ENCODE measurements around the gene SSH2. TPM values are rescaled to one million over a fixed set of nuclear protein-coding genes. Genes with fewer than 3 reads are reported as not detected.

SSH2 gene
- total and polyA plus RNA-seq, 7 experiments from 2014 or later = 33.9 to 109 (median 76.2) TPM

GRCh38 chr17:29622337-29623282 lies 307.4 kb downstream of the SSH2 start, which contains the start of gene CORO6:
CORO6 (minus strand) TSS chr17:29622912; CDS start chr17:29621421, 1,491 bp downstream.
- ATAC-seq (peak; percentile 76), DNase-seq (peak; percentile 49 to 78 (median 63))
- peaks cover 12 to 46% (median 35%) of the 10 kb centered on the region in 7 donors for H3K4me1 Mint-ChIP-seq
- intact Hi-C loops (cut with micrococcal nuclease) = no loop called here
- peak within 1 kb of the TSS; percentile 63 to 85 (median 78) for H3K4me3 Mint-ChIP-seq
- Histone ChIP-seq H3K4me3 (ENCODE audit: low read length) (peak within 1 kb of the TSS; percentile 68), H3K27me3 (ENCODE audit: control insufficient read depth in 2 of 2, insufficient read depth in 2 of 2, low read length in 2 of 2) (no peaks in the 10 kb centered on the region), H3K36me3 (ENCODE audit: control insufficient read depth in 2 of 3, insufficient read depth in 3 of 3, low read length in 3 of 3) (no peaks in the 10 kb centered on the region), H3K27ac (ENCODE audit: low read depth, low read length) (peak within 1 kb of the TSS; percentile 27), H3K9me3 (ENCODE audit: control insufficient read depth in 2 of 3, low read length in 3 of 3) (no peaks in the 10 kb centered on the region), H3K4me1 (ENCODE audit: control insufficient read depth in 2 of 2, insufficient read depth in 2 of 2, low read length in 2 of 2) (peaks cover 6 to 15% of the 10 kb centered on the region in 2 donors)
- H3K27ac Mint-ChIP-seq = peak within 1 kb of the TSS; percentile 13 to 88 (median 56)
- ChIA-PET POLR2A (interaction anchor here (0.8 to 1.0 kb wide), 5 partner anchors 9 to 155 kb away, joined by 3 to 5 read pairs (median 3); no protein-coding TSS in a partner anchor), CTCF (interaction anchor here (0.8 to 1.1 kb wide), 2 partner anchors 17 to 20 kb away, joined by 3 read pairs; no protein-coding TSS in a partner anchor)
- peaks cover 0 to 4% (median 0%) of the 10 kb centered on the region in 5 donors for H3K36me3 Mint-ChIP-seq
- H3K27me3 Mint-ChIP-seq = peaks cover 0 to 10% (median 0%) of the 10 kb centered on the region in 5 donors
- no peaks in the 10 kb centered on the region for H3K9me3 Mint-ChIP-seq

- ChIA-PET CTCF (interaction anchor here (0.7 to 1.1 kb wide), 2 partner anchors 21 to 43 kb away, joined by 3 read pairs; no protein-coding TSS in a partner anchor), POLR2A (interaction anchor here (1.7 kb wide), 1 partner anchor 54 kb away, joined by 3 read pairs; no protein-coding TSS in a partner anchor)
- Histone ChIP-seq H3K4me3 (ENCODE audit: low read length) (peak overlapping the region; percentile 68), H3K36me3 (ENCODE audit: control insufficient read depth in 2 of 3, insufficient read depth in 3 of 3, low read length in 3 of 3) (no peaks in the 10 kb centered on the region), H3K27ac (ENCODE audit: low read depth, low read length) (no peak overlapping the region), H3K9me3 (ENCODE audit: control insufficient read depth in 2 of 3, low read length in 3 of 3) (no peaks in the 10 kb centered on the region), H3K27me3 (ENCODE audit: control insufficient read depth in 2 of 2, insufficient read depth in 2 of 2, low read length in 2 of 2) (no peaks in the 10 kb centered on the region), H3K4me1 (ENCODE audit: control insufficient read depth in 2 of 2, insufficient read depth in 2 of 2, low read length in 2 of 2) (peaks cover 14 to 23% of the 10 kb centered on the region in 2 donors)
- H3K4me3 Mint-ChIP-seq = peak overlapping the region; percentile 61 to 85 (median 76)
- DNase-seq (no peak), ATAC-seq (no peak)
- intact Hi-C loops (cut with micrococcal nuclease) = no loop called here
- H3K4me1 Mint-ChIP-seq = peaks cover 16 to 52% (median 41%) of the 10 kb centered on the region in 7 donors
- H3K27me3 Mint-ChIP-seq = peaks cover 0 to 14% (median 0%) of the 10 kb centered on the region in 5 donors
- peak overlapping the region in 1 of 9 donors; percentile 53 for H3K27ac Mint-ChIP-seq
- H3K36me3 Mint-ChIP-seq = peaks cover 0 to 4% (median 0%) of the 10 kb centered on the region in 5 donors
- no peaks in the 10 kb centered on the region for H3K9me3 Mint-ChIP-seq
Measured at GRCh38 chr17:29621751-29622194, 308.3 kb downstream of the SSH2 start.

- H3K27me3 Mint-ChIP-seq = peaks cover 0 to 19% (median 0%) of the 10 kb centered on the region in 5 donors
- ChIA-PET POLR2A (interaction anchor here (1.7 to 1.8 kb wide), 2 partner anchors 33 to 53 kb away, joined by 3 to 5 read pairs; partner anchors contain the start of gene GIT1), CTCF (interaction anchor here (0.7 to 1.1 kb wide), 2 partner anchors 21 to 42 kb away, joined by 3 read pairs; no protein-coding TSS in a partner anchor)
- Histone ChIP-seq H3K36me3 (ENCODE audit: control insufficient read depth in 2 of 3, insufficient read depth in 3 of 3, low read length in 3 of 3) (no peaks in the 10 kb centered on the region), H3K27ac (ENCODE audit: low read depth, low read length) (no peak overlapping the region), H3K9me3 (ENCODE audit: control insufficient read depth in 2 of 3, low read length in 3 of 3) (no peaks in the 10 kb centered on the region), H3K4me1 (ENCODE audit: control insufficient read depth in 2 of 2, insufficient read depth in 2 of 2, low read length in 2 of 2) (peaks cover 23 to 31% of the 10 kb centered on the region in 2 donors), H3K4me3 (ENCODE audit: low read length) (no peak overlapping the region), H3K27me3 (ENCODE audit: control insufficient read depth in 2 of 2, insufficient read depth in 2 of 2, low read length in 2 of 2) (no peaks in the 10 kb centered on the region)
- ATAC-seq = no peak
- H3K27ac Mint-ChIP-seq = no peak overlapping the region
- no peaks in the 10 kb centered on the region for H3K9me3 Mint-ChIP-seq
- peaks cover 22 to 58% (median 47%) of the 10 kb centered on the region in 7 donors for H3K4me1 Mint-ChIP-seq
- H3K4me3 Mint-ChIP-seq = peak overlapping the region; percentile 23 to 84 (median 61)
- intact Hi-C loops (cut with micrococcal nuclease) = no loop called here
- H3K36me3 Mint-ChIP-seq = peaks cover 0 to 4% (median 0%) of the 10 kb centered on the region in 5 donors
- DNase-seq = no peak
Measured at GRCh38 chr17:29620779-29621500, 309.1 kb downstream of the SSH2 start.

GRCh38 chr17:29620271-29620670 lies 309.8 kb downstream of the SSH2 start:
- Histone ChIP-seq H3K36me3 (ENCODE audit: control insufficient read depth in 2 of 3, insufficient read depth in 3 of 3, low read length in 3 of 3) (no peaks in the 10 kb centered on the region), H3K4me3 (ENCODE audit: low read length) (no peak overlapping the region), H3K4me1 (ENCODE audit: control insufficient read depth in 2 of 2, insufficient read depth in 2 of 2, low read length in 2 of 2) (peaks cover 23 to 33% of the 10 kb centered on the region in 2 donors), H3K27ac (ENCODE audit: low read depth, low read length) (no peak overlapping the region), H3K9me3 (ENCODE audit: control insufficient read depth in 2 of 3, low read length in 3 of 3) (no peaks in the 10 kb centered on the region), H3K27me3 (ENCODE audit: control insufficient read depth in 2 of 2, insufficient read depth in 2 of 2, low read length in 2 of 2) (no peaks in the 10 kb centered on the region)
- POLR2A ChIA-PET = interaction anchor here (1.7 to 1.8 kb wide), 3 partner anchors 32 to 159 kb away, joined by 3 to 5 read pairs (median 3); partner anchors contain the start of gene GIT1
- H3K27ac Mint-ChIP-seq = no peak overlapping the region
- DNase-seq (no peak), ATAC-seq (no peak)
- intact Hi-C loops (cut with micrococcal nuclease) = no loop called here
- peaks cover 0 to 21% (median 0%) of the 10 kb centered on the region in 5 donors for H3K27me3 Mint-ChIP-seq
- peaks cover 23 to 63% (median 44%) of the 10 kb centered on the region in 7 donors for H3K4me1 Mint-ChIP-seq
- H3K4me3 Mint-ChIP-seq = peak overlapping the region in 1 of 10 donors; percentile 23
- H3K36me3 Mint-ChIP-seq = no peaks in the 10 kb centered on the region
- H3K9me3 Mint-ChIP-seq = no peaks in the 10 kb centered on the region
- CTCF ChIA-PET = interaction anchor here (6.4 kb wide), 1 partner anchor 158 kb away, joined by 37 read pairs; no protein-coding TSS in a partner anchor

- intact Hi-C loops (cut with micrococcal nuclease) = loop anchor here in 1 of 2 donors (5.0 to 10.0 kb wide), 2 partner anchors 158 to 496 kb away; partner anchors contain the start of gene NSRP1
- Mint-ChIP-seq H3K36me3 (no peaks in the 10 kb centered on the region), H3K9me3 (no peaks in the 10 kb centered on the region), H3K27ac (no peak overlapping the region), H3K4me1 (peaks cover 21 to 65% (median 48%) of the 10 kb centered on the region in 7 donors), H3K27me3 (peaks cover 0 to 21% (median 0%) of the 10 kb centered on the region in 5 donors), H3K4me3 (peak overlapping the region in 3 of 10 donors; percentile 20 to 93 (median 29))
- Histone ChIP-seq H3K27me3 (ENCODE audit: control insufficient read depth in 2 of 2, insufficient read depth in 2 of 2, low read length in 2 of 2) (no peaks in the 10 kb centered on the region), H3K9me3 (ENCODE audit: control insufficient read depth in 2 of 3, low read length in 3 of 3) (no peaks in the 10 kb centered on the region), H3K27ac (ENCODE audit: low read depth, low read length) (no peak overlapping the region), H3K36me3 (ENCODE audit: control insufficient read depth in 2 of 3, insufficient read depth in 3 of 3, low read length in 3 of 3) (no peaks in the 10 kb centered on the region), H3K4me1 (ENCODE audit: control insufficient read depth in 2 of 2, insufficient read depth in 2 of 2, low read length in 2 of 2) (peaks cover 29 to 41% of the 10 kb centered on the region in 2 donors), H3K4me3 (ENCODE audit: low read length) (no peak overlapping the region)
- no peak for DNase-seq
- CTCF ChIA-PET = interaction anchor here (6.4 kb wide), 1 partner anchor 159 kb away, joined by 37 read pairs; no protein-coding TSS in a partner anchor
- ATAC-seq = no peak
- POLR2A ChIA-PET = interaction anchor here (1.7 to 4.6 kb wide), 3 partner anchors 27 to 160 kb away, joined by 3 to 59 read pairs (median 5); partner anchors contain the start of genes ANKRD13B and GIT1
Measured at GRCh38 chr17:29619251-29619650, 310.8 kb downstream of the SSH2 start.
